GM10248 (cell line): ENCODE data around the gene KIF16B.
"Not testable (repeated sequence)": the region's sequence is repeated elsewhere in the genome, so short reads cannot be mapped to it uniquely, and the experiment has no call there.

Experiments
- CTCF ChIA-PET: fragments of 300-600 bp; sonication (Branson Sonifier 250); formaldehyde crosslinking; extraction: SDS; loops from one replicate; lab custom pipeline; 2021; ENCODE audit warnings: antibody characterized with exemption; lab: Yijun Ruan, JAX
- POLR2A ChIA-PET: fragments of 350-650 bp; sonication (Branson Sonifier 250); formaldehyde crosslinking; extraction: SDS; loops from one replicate; lab custom pipeline; 2020; ENCODE audit warnings: antibody characterized with exemption; lab: Yijun Ruan, JAX
- DNase-seq: peaks from one replicate; pipeline ENCODE4 v3.0.0; 2012; ENCODE audit errors: extremely low spot score
- TF ChIP-seq, protein P1 (sequence below): IDR thresholded peaks from 2 replicates; pipeline ENCODE4 v1.5.1; 2012; ENCODE audit warnings: mild to moderate bottlenecking, low read depth; ENCODE audit errors: extremely low read depth, missing control alignments, control extremely low read depth

The KIF16B gene

GRCh38 chr20:16261733-16262273 lies 311.4 kb downstream of the KIF16B start:
- DNase-seq, result no peak
- POLR2A ChIA-PET, result no interaction called here
- TF ChIP-seq, protein P1, sequence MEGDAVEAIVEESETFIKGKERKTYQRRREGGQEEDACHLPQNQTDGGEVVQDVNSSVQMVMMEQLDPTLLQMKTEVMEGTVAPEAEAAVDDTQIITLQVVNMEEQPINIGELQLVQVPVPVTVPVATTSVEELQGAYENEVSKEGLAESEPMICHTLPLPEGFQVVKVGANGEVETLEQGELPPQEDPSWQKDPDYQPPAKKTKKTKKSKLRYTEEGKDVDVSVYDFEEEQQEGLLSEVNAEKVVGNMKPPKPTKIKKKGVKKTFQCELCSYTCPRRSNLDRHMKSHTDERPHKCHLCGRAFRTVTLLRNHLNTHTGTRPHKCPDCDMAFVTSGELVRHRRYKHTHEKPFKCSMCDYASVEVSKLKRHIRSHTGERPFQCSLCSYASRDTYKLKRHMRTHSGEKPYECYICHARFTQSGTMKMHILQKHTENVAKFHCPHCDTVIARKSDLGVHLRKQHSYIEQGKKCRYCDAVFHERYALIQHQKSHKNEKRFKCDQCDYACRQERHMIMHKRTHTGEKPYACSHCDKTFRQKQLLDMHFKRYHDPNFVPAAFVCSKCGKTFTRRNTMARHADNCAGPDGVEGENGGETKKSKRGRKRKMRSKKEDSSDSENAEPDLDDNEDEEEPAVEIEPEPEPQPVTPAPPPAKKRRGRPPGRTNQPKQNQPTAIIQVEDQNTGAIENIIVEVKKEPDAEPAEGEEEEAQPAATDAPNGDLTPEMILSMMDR, result no peak
- CTCF ChIA-PET, result interaction anchor here (1.0 to 2.0 kb wide), 3 partner anchors 11 to 35 kb away, joined by 3 to 4 read pairs (median 4); no protein-coding TSS in a partner anchor

GRCh38 chr20:16260911-16261310 lies 312.3 kb downstream of the KIF16B start:
- ChIA-PET CTCF (no interaction called here), POLR2A (no interaction called here)
- DNase-seq, result no peak
- TF ChIP-seq, protein P1, result no peak

DNA sequence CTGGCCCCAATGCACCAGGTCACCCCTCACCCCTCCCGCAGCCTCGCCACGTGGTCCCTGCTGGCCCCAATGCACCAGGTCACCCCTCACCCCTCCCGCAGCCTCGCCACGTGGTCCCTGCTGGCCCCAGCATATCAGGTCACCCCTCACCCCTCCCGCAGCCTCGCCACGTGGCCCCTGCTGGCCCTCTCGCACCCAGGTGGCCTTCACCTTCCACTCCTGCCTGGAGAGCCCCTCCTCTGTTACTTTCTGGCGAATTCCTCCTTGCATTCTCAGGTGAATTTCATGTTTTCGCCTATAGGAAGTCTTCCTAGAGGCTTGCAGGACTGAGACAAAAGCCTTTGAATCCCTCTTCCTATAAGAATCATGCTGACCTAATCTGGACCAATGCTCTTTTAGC lies 313.1 kb downstream of the KIF16B start:
- POLR2A ChIA-PET, result not testable (repeated sequence)

DNA sequence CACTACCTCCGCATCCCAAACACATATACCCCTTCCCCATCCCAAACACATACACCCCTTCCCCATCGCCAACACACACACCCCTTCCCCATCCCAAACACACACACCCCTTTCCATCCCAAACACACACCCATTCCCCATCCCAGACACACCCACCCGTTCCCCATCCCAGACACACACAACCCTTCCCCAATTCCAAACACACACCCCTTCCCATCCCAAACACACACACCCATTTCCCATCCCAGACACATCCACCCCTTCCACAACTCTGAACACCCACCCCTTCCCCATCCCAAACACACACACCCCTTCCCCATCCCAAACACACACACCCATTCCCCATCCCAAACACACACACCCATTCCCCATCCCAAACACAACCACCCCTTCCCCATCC lies 314.5 kb downstream of the KIF16B start:
- CTCF ChIA-PET, result no interaction called here
- DNase-seq, result no peak
- POLR2A ChIA-PET, result no interaction called here
- TF ChIP-seq, protein P1, result no peak

More for the DNA sequence above, 313.1 kb downstream of the KIF16B start:
- CTCF ChIA-PET, DNase-seq: not testable (repeated sequence)

- TF ChIP-seq, protein P1, result no peak
- ChIA-PET CTCF (no interaction called here), POLR2A (no interaction called here)
- no peak for DNase-seq
Measured at GRCh38 chr20:16257813-16258430, 315.3 kb downstream of the KIF16B start.

- DNase-seq, result no peak
- TF ChIP-seq, protein P1, result no peak
- POLR2A ChIA-PET, result no interaction called here
- CTCF ChIA-PET, result no interaction called here
Measured at GRCh38 chr20:16257021-16257420, 316.2 kb downstream of the KIF16B start.

GRCh38 chr20:16246870-16247269 lies 326.4 kb downstream of the KIF16B start:
- CTCF ChIA-PET, result interaction anchor here (1.1 to 1.4 kb wide), 2 partner anchors 40 to 69 kb away, joined by 3 read pairs; no protein-coding TSS in a partner anchor
- POLR2A ChIA-PET, result no interaction called here

More at GRCh38 chr20:16246870-16247269, 326.4 kb downstream of the KIF16B start:
- TF ChIP-seq, protein P1, result no peak
- DNase-seq, result no peak
